Activated CD8-positive, alpha-beta T cell treated with anti-CD3 and anti-CD28 coated beads for 36 hours (primary cell): Measurements from ENCODE around the gene RAB25. TPM values are rescaled to one million over a fixed set of nuclear protein-coding genes. Genes with fewer than 3 reads are reported as not detected.

Experiments
- ATAC-seq: fragments of 200-7000 bp; cut with Tn5 transposase; one replicate; pipeline ENCODE4 v1.10.0; 2021; ENCODE audit warnings: mild to moderate bottlenecking, moderate library complexity
- CTCF ChIA-PET: fragments of 350-600 bp; sonication (Branson Sonifier 250); formaldehyde crosslinking; loops from one replicate; lab custom pipeline; 2021; ENCODE audit warnings: antibody characterized with exemption; lab: Charles Lee
- POLR2A ChIA-PET: fragments of 350-600 bp; sonication (Branson Sonifier 250); formaldehyde crosslinking; loops from one replicate; lab custom pipeline; 2021; ENCODE audit warnings: antibody characterized with exemption; lab: Charles Lee
- DNase-seq: peaks from one replicate; pipeline ENCODE4 v3.0.0-alpha.2; 2020
- H3K27ac Mint-ChIP-seq: one replicate; pipeline ENCODE4 v1.8.0; 2021; ENCODE audit warnings: mild to moderate bottlenecking, mixed read lengths
- H3K27me3 Mint-ChIP-seq: one replicate; pipeline ENCODE4 v1.8.0; 2021; ENCODE audit warnings: mixed read lengths
- H3K36me3 Mint-ChIP-seq: one replicate; pipeline ENCODE4 v1.8.0; 2021; ENCODE audit warnings: low read depth, mixed read lengths
- H3K4me1 Mint-ChIP-seq: one replicate; pipeline ENCODE4 v1.8.0; 2021; ENCODE audit warnings: low read depth, mixed read lengths
- H3K4me3 Mint-ChIP-seq: one replicate; pipeline ENCODE4 v1.8.0; 2021; ENCODE audit warnings: mild to moderate bottlenecking, moderate library complexity, mixed read lengths
- H3K9me3 Mint-ChIP-seq: one replicate; pipeline ENCODE4 v1.8.0; 2021; ENCODE audit warnings: mixed read lengths
- CTCF ChIP-seq: fragments of 200-600 bp; IDR thresholded peaks from one replicate; pipeline ENCODE4 v1.8.0; 2022; ENCODE audit warnings: antibody characterized with exemption, mild to moderate bottlenecking
- intact Hi-C: fragments of 100-400 bp; cut with micrococcal nuclease; formaldehyde crosslinking; loops from one replicate; pipeline ENCODE4 v1.10.0; 2022
- total RNA-seq, 2 experiments: library from RNA; stranded (reverse); gene quantifications; one replicate each; pipeline ENCODE4 v1.2.3, GENCODE V29; 2021

RAB25 gene
- total RNA-seq, 2 experiments from 2014 or later, result 0.49 to 0.63 TPM

DNA sequence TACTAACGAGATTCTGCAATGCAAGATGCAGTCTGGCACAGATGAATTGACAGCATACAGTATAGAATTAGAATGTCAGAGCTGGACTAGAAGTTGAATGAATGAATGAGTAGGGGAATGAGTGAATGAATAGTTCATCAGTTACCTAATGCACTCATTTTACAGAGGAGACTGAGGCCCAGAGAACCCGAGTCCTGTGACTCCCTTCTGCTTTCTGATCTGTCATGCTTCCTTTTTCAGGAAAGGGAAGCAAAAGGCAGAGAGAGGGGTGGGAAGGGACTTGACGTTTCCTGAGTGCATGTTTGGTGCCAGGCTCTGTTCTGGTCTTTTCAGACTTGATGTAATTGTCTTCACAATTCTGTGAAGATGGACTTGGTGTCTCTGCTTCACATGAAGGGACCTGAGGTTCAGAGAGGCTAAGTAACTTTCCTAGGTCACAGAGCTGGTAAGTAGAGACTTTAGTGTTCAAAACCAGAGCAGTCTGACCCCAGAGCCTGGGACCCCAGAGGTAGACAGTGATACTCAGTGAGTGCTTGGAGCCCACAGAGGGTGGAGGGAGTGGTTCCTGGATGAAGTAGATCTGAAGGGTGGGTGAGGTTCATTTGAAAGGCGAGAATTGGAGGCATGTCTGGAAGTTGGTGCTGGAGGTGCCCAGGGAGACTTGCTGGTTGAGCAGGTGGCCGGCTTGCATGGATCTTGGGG lies 29.3 kb downstream of the RAB25 start:
- CTCF ChIA-PET, result interaction anchor here (0.9 to 22.5 kb wide), 17 partner anchors 9 to 229 kb away, joined by 3 to 772 read pairs (median 5); partner anchors contain the start of genes LMNA, SLC25A44 and SMG5
- Mint-ChIP-seq H3K4me3 (no peak overlapping the region), H3K27me3 (peaks cover 28% of the 10 kb centered on the region), H3K9me3 (no peaks in the 10 kb centered on the region), H3K36me3 (no peaks in the 10 kb centered on the region), H3K4me1 (peaks cover 2% of the 10 kb centered on the region), H3K27ac (no peak overlapping the region)
- no peak for DNase-seq
- intact Hi-C loops, result loop anchor here (1.0 to 10.0 kb wide), 2 partner anchors 40 to 135 kb away; no protein-coding TSS in a partner anchor
- no peak for TF ChIP-seq CTCF
- peak; percentile 29 for ATAC-seq
- POLR2A ChIA-PET, result interaction anchor here (0.8 to 2.9 kb wide), 7 partner anchors 16 to 230 kb away, joined by 3 to 18 read pairs (median 4); partner anchors contain the start of gene LMNA

- DNase-seq, result peak; percentile 94
- Mint-ChIP-seq H3K27me3 (peaks cover 26% of the 10 kb centered on the region), H3K9me3 (no peaks in the 10 kb centered on the region), H3K27ac (no peak overlapping the region), H3K4me3 (no peak overlapping the region), H3K4me1 (peaks cover 5% of the 10 kb centered on the region), H3K36me3 (no peaks in the 10 kb centered on the region)
- CTCF ChIA-PET, result interaction anchor here (0.6 to 22.5 kb wide), 23 partner anchors 9 to 356 kb away, joined by 3 to 772 read pairs (median 5); partner anchors contain the start of genes LMNA, SLC25A44 and SMG5
- intact Hi-C loops, result loop anchor here (1.0 to 10.0 kb wide), 2 partner anchors 39 to 134 kb away; no protein-coding TSS in a partner anchor
- TF ChIP-seq CTCF, result peak; percentile 87
- POLR2A ChIA-PET, result interaction anchor here (0.9 to 2.9 kb wide), 5 partner anchors 16 to 133 kb away, joined by 3 to 18 read pairs (median 4); partner anchors contain the start of gene LMNA
- ATAC-seq, result peak; percentile 98
Observed at GRCh38 chr1:156090840-156091188, 29.9 kb downstream of the RAB25 start.

DNA sequence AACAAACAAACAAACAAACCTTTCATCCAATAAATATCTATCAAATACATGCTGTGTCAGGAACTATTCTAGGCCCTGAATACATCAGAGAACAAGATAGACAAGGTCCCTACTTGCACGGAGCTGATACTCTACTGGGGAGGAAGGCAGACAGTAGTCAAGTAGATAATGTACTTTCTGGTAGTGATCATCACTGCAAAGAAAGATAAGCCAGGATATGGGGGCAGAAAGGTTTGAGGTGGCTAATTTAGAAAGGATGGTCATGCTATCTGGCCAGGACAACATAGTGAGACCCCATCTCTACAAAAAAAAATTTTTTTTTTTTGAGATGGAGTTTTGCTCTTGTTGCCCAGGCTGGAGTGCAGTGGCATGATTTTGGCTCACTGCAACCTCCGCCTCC lies 30.6 kb downstream of the RAB25 start:
- CTCF ChIA-PET, result interaction anchor here (0.7 to 22.5 kb wide), 11 partner anchors 8 to 228 kb away, joined by 3 to 772 read pairs (median 4); partner anchors contain the start of gene LMNA
- no peaks in the 10 kb centered on the region for H3K36me3 Mint-ChIP-seq
- no peak for TF ChIP-seq CTCF
- intact Hi-C loops, result loop anchor here (10.0 kb wide), 1 partner anchor 133 kb away; no protein-coding TSS in a partner anchor
- H3K27me3 Mint-ChIP-seq, result peaks cover 22% of the 10 kb centered on the region
- H3K4me1 Mint-ChIP-seq, result peaks cover 13% of the 10 kb centered on the region
- POLR2A ChIA-PET, result interaction anchor here (0.6 to 2.9 kb wide), 5 partner anchors 12 to 155 kb away, joined by 3 to 18 read pairs (median 3); partner anchors contain the start of gene LMNA
- no peak for DNase-seq
- H3K4me3 Mint-ChIP-seq, result no peak overlapping the region
- H3K27ac Mint-ChIP-seq, result no peak overlapping the region
- no peak for ATAC-seq
- H3K9me3 Mint-ChIP-seq, result no peaks in the 10 kb centered on the region

DNA sequence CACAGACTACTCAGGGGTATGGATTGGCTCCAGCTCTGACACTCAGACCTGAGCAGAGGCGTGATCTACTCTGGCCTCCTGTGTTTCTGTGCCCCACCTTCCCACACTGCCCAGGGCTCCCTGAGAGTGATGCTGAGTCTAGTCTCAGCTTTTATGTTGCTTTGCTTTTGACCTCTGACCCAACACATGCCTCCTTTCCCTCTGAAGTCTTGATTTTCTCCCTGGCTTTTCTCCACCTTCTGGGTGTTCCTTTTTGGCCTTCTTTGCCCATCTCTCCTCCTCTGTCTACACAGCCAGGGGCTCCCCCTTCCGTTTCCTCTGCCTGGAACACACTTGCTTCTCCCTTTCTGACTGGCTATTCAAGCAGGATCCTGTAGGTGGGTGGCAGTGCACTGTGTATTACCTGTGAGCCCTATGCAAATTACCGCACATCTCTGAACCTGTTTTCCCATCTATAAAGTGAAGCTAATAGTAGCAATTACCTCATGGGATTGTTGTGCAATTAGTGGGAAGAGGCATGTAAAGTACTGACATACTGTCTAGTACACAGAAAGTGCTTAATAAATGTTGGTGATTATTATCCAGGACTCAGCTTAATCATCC lies 35.0 kb downstream of the RAB25 start:
- H3K4me1 Mint-ChIP-seq, result peaks cover 45% of the 10 kb centered on the region
- H3K27me3 Mint-ChIP-seq, result peaks cover 20% of the 10 kb centered on the region
- no peak overlapping the region for H3K4me3 Mint-ChIP-seq
- ATAC-seq (no peak), DNase-seq (peak; percentile 43)
- intact Hi-C loops, result loop anchor here (10.0 kb wide), 1 partner anchor 129 kb away; no protein-coding TSS in a partner anchor
- peak overlapping the region; percentile 93 for H3K27ac Mint-ChIP-seq
- no peak for TF ChIP-seq CTCF
- H3K9me3 Mint-ChIP-seq, result no peaks in the 10 kb centered on the region
- ChIA-PET POLR2A (interaction anchor here (0.7 to 8.0 kb wide), 7 partner anchors 20 to 128 kb away, joined by 3 to 151 read pairs (median 11); partner anchors contain the start of gene LMNA), CTCF (interaction anchor here (0.9 to 22.5 kb wide), 24 partner anchors 8 to 290 kb away, joined by 3 to 772 read pairs (median 7); partner anchors contain the start of genes LMNA and PMF1)
- H3K36me3 Mint-ChIP-seq, result no peaks in the 10 kb centered on the region
